K562 (cell line): Measurements from ENCODE around the gene CEMIP. TPM values are rescaled to one million over a fixed set of nuclear protein-coding genes. Genes with fewer than 3 reads are reported as not detected.

Source experiments
- EHMT2 ChIP-seq: fragments of 450-650 bp; IDR thresholded peaks from 2 replicates; pipeline ENCODE4 v1.6.1; 2018; ENCODE audit warnings: antibody characterized with exemption
- HES1 ChIP-seq: fragments of 450-650 bp; IDR thresholded peaks from 2 replicates; pipeline ENCODE4 v1.6.1; 2016; ENCODE audit warnings: low read depth, mild to moderate bottlenecking, moderate library complexity
- POLR2G ChIP-seq: fragments of 200-400 bp; formaldehyde crosslinking; IDR thresholded peaks from 2 replicates; pipeline ENCODE4 v1.6.1; 2017; ENCODE audit warnings: low read depth, mild to moderate bottlenecking, antibody characterized with exemption, low read length, moderate library complexity
- PREB ChIP-seq: sonication (generic); formaldehyde crosslinking; IDR thresholded peaks from 2 replicates; pipeline ENCODE4 v1.8.1; 2023; ENCODE audit warnings: mild to moderate bottlenecking, missing genetic modification reagents
- SIN3A ChIP-seq, 2 experiments: fragments of 150-350 bp in 1 of 2; IDR thresholded peaks; 2 replicates each; pipeline ENCODE4 v1.6.1; 2011 to 2016; ENCODE audit warnings: borderline replicate concordance in 2 of 2, low read depth in 2 of 2, low read length in 2 of 2, mild to moderate bottlenecking in 2 of 2, moderate library complexity in 2 of 2; ENCODE audit not compliant: control insufficient read depth in 1 of 2
- TAL1 ChIP-seq: fragments of 450-650 bp; IDR thresholded peaks from 2 replicates; pipeline ENCODE4 v1.6.1; 2016; ENCODE audit warnings: mild to moderate bottlenecking
- ZNF263 ChIP-seq: sonication (generic); formaldehyde crosslinking; IDR thresholded peaks from 2 replicates; pipeline ENCODE4 v1.8.0; 2022; ENCODE audit warnings: mild to moderate bottlenecking, missing genetic modification reagents, borderline replicate concordance
- ZNF740 ChIP-seq, 3 experiments: fragments of 200-800 bp in 1 of 3; sonication (Bioruptor generic) in 1 of 3; sonication (generic) in 1 of 3; formaldehyde crosslinking in 1 of 3; IDR thresholded peaks; 2 replicates each; pipeline versions ENCODE4 v1.6.1 to v1.8.0; 2016 to 2022; ENCODE audit warnings: mild to moderate bottlenecking in 2 of 3, missing compliant biosample characterization in 2 of 3, missing genetic modification characterization in 2 of 3, missing genetic modification reagents in 1 of 3
- polyA plus RNA-seq, 8 experiments: library from polyadenylated mRNA; depleted of rRNA in 4 of 8; stranded (reverse) in 5 of 8; unstranded in 3 of 8; fragments of >200 nt; fragmentation: Nextera tagmentation in 2 of 8; fragmentation: Illumina TruSeq in 1 of 8; extraction: Ambion mirVana in 2 of 8; extraction: Trizol in 1 of 8; gene quantifications; 2 replicates each; pipeline versions ENCODE4 v1.2.1 to v1.2.3, GENCODE V29; 2011 to 2014; ENCODE audit warnings: inconsistent platforms in 1 of 8, missing spikeins in 1 of 8
- total RNA-seq, 7 experiments: library from RNA; depleted of rRNA in 6 of 7; stranded (reverse); fragments of >200 nt in 6 of 7; fragmentation: Illumina TruSeq in 2 of 7; extraction: Trizol in 2 of 7; gene quantifications; 2 replicates each; pipeline versions ENCODE4 v1.2.1 to v1.2.3, GENCODE V29; 2011 to 2021; ENCODE audit warnings: low replicate concordance in 1 of 7

Gene CEMIP
- total and polyA plus RNA-seq, 9 of the 15 experiments (the other 6 are each of a cell fraction or from before 2014, with no cell fraction given), result 0.33 TPM; not detected in 8

GRCh38 chr15:80747317-80748053 is 31.7 kb upstream of the CEMIP start (continued):
- no peak for TF ChIP-seq SIN3A (IDR thresholded peaks at IDR 0.05; ENCODE audit: borderline replicate concordance in 2 of 2, control insufficient read depth in 1 of 2, low read depth in 2 of 2, low read length in 2 of 2)
- no peak for TF ChIP-seq EHMT2
- no peak for TF ChIP-seq HES1
- no peak for TF ChIP-seq ZNF740 (CRISPR knock-in tag; IDR thresholded peaks at IDR 0.05)
- no peak for TF ChIP-seq ZNF740 (tag; IDR thresholded peaks at IDR 0.05)
- TF ChIP-seq ZNF263 (CRISPR knock-in tag), result no peak
- TF ChIP-seq POLR2G, result no peak
- TF ChIP-seq PREB (CRISPR knock-in tag), result no peak
- no peak for TF ChIP-seq TAL1
